VCaP (cell line): ENCODE measurements around the gene ZC3H7A.
"Not testable (repeated sequence)": the region's sequence is repeated elsewhere in the genome, so short reads cannot be mapped to it uniquely, and the experiment has no call there.

Experiments
- H3K27ac ChIP-seq: fragments of 450-650 bp; 2 replicates; pipeline ENCODE4 v1.5.1; 2017
- CTCF ChIP-seq: fragments of 450-650 bp; conservative IDR thresholded peaks from 2 replicates; pipeline ENCODE4 v1.5.1; 2017; ENCODE audit warnings: mild to moderate bottlenecking, moderate library complexity

The ZC3H7A gene

GRCh38 chr16:11792410-11793241 is 4.4 kb downstream of the ZC3H7A start:
- TF ChIP-seq CTCF, result no peak
- peak overlapping the region; percentile 27 for H3K27ac ChIP-seq

DNA sequence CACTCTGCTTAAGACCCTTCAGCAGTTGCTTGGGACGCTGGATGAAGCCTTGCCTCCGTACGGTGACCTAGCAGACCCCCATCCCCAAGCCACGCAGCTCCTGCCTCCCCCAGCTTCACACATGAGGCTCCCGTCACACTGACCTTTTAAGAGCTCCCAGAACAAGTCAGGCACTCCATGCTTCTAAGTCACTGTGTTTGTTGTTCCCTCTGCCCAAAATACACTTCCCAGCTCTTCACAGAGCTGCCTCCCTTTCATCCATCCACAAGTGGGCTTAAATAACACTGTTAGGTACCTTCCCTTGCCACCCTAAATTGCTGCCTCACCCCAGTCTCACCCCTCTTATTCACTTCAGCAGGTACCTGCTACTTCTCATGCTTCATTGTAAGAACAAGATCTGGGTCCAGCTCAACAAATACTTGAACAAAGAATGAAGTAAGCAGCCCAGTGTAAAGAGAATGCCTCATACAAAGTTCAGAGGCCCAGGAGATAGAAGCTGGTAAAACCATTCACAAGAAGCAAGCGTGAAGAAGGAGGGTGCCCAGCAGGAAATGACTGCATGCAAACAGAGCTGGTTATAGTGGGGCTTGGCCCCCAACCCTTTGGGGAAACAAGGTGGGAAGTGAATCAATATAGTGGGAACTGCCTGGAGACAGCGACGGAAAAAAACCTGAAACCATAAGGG is 5.8 kb downstream of the ZC3H7A start:
- H3K27ac ChIP-seq, result no peak overlapping the region
- no peak for TF ChIP-seq CTCF

DNA sequence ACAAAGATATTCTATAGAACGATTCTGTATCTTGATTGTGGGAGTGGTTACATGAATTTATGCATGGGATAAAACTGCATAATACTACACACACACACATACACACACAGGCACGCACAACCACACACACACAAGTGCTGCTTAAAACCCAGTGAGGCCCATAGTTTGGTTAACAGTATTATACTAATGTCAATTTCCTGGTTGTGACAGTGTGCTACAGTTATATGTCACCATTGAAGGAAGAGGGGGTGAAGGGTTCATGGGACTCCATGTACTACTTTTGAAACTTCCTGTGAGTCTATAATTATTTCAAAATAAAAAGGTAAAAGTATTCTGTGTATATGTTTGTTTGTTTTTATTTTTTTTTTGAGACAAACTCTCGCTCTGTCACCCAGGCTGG is 8.1 kb downstream of the ZC3H7A start:
- no peak for TF ChIP-seq CTCF
- H3K27ac ChIP-seq, result no peak overlapping the region

- not testable (repeated sequence) for H3K27ac ChIP-seq
Observed at GRCh38 chr16:11784980-11785599, 12.0 kb downstream of the ZC3H7A start.

GRCh38 chr16:11784381-11784780 is 12.7 kb downstream of the ZC3H7A start:
- not testable (repeated sequence) for H3K27ac ChIP-seq

DNA sequence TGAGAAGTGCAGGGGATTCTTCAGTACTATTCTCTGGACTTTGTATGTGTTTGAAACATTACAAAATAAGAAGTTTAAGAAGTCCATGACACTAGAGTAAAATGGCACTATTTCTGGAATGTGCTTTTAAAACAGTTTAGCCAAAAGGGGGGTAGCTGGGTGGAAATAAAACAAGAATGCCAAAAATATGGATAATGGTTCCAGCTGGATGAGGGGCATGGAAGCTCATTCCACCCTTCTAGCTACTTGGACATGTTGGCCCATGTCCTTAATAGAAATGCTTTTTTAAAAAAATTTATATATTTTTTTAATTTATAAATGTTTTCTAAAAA is 13.1 kb downstream of the ZC3H7A start:
- H3K27ac ChIP-seq, result peak overlapping the region; percentile 65
- no peak for TF ChIP-seq CTCF

DNA sequence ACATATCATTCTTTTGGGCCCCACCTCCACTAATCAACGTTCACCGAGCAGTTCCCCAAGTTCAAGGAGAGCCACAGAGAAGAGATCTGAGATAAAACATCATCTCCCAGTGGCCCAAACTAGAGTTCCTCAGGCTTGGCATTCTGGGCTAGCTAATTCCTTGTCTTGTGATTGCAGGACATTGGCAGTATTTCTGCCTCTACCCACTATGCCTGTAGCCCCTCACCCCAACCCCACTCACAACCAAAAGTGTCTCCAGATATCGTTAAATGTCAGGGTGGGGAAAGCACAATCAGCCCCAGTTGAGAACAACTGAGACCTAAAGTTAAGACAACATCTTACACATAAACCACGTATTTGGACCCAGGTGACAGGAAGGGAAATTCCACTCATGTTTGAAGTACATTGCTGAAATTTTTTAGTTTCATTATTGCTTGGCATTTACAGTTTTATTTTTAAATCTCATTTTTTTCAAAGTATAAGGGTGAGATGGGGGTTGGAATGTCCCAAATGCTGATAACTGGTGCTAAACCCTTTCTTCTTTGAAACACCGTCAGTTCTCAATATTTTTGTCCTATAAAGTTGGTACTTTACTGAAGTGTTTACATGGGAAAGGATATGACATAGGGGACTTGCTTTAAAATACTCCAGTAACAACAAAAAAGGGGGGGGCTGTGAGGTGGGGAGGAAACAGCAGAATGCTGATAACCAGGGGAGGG is 13.6 kb downstream of the ZC3H7A start:
- TF ChIP-seq CTCF, result no peak
- H3K27ac ChIP-seq, result peak overlapping the region; percentile 65

GRCh38 chr16:11781773-11782172 is 15.3 kb downstream of the ZC3H7A start:
- no peak for TF ChIP-seq CTCF
- no peak overlapping the region; the same call in 1 of the 2 replicates for H3K27ac ChIP-seq
